NCI-H1694 (cell line): ENCODE measurements around the gene ITPR1.

ENCODE experiments used
- DNase-seq: peaks from one replicate; lab custom pipeline; 2025; lab: John Stamatoyannopoulos, UW

ITPR1 gene

GRCh38 chr3:4829031-4829394, 335.9 kb downstream of the ITPR1 start:
- DNase-seq = no peak

GRCh38 chr3:4830586-4830914, 337.4 kb downstream of the ITPR1 start:
- no peak for DNase-seq

DNA sequence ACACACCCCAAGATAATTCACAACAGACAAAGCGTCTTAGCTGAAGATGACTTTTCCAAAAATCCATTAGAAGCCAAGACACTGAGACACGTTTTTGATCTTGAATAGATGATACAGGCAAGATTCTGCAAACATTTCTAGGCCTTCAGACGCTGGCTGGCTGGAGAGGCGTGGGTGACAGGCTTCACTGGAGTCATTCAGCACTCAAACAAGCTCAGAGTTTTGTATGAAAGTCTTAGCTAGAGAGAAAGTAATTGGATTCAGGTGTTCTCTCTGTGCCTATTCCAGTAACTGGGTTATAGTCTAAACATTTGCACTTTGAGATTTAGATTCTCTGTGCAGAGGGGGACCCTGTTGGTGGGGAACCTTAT, 338.4 kb downstream of the ITPR1 start:
- DNase-seq = no peak

GRCh38 chr3:4833471-4833870, 340.3 kb downstream of the ITPR1 start:
- DNase-seq = no peak

- DNase-seq = no peak
These were observed 341.3 kb downstream of the ITPR1 start for GRCh38 chr3:4834403-4834866.

DNA sequence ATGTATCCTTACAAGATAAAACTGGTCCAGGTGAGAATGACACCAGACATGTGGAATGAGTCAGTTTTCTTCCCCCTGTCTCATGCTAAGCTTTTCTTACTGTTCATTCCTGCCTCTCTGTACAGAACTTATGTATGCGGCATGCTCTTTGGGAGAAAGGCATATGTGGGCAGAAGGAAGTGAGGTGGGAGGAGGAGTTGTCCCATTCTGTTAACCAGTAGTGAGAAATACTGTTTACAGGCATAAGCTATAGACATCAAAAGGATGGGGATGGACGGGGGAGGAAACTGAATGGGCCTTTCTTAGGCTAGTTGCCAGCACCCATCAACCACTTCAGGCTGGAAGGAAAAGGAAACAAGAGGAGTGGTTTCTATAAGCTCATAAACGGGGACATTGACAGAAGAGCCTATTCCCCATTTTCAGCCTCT, 342.5 kb downstream of the ITPR1 start:
- DNase-seq = no peak

- no peak for DNase-seq
These were observed 343.4 kb downstream of the ITPR1 start for GRCh38 chr3:4836516-4836915.

DNA sequence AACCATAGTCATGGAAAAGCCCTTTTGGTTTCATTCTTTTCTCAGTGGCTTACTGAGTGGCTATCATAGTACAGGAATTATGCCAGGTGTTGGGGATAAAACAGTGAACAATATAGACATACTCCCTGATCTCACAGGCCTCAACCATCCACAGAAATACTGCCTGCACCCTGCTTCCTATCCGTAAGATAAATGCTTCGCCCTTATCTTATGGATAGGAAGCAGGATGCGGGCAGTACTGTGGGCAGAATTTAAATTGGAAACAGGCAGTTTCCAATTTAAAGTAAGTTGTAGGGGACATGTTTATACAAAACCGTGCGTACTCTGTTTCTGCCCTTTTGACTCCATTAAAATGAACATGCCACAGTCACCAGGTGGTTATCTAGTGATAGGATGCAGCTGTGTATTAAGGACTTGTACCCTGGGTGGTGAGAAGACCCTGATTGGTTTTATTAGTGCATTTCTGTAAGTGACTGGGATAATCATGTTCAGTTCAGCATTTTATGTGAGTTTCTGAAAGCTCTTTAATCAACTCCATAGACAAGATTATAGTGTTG, 344.3 kb downstream of the ITPR1 start:
- DNase-seq = no peak

DNA sequence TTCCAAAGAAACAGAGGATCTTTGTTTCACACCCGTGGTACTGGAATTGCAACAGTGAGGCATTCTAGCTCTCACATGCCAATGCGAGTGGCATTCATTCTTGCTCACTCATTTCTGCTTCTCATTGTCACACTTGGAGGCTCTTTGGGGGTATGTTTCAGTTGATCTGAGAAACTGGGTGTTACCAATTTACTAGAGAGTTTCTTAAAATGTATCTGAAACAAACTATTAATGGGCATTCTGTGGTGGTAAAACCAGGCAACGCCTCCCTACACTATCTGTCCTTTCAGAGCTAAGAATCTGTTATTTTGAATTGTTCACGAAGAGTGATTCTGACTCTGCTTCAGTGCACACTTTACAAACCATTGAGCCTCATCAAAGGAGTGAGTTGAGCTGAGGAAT, 345.5 kb downstream of the ITPR1 start:
- no peak for DNase-seq

GRCh38 chr3:4839278-4839677, 346.1 kb downstream of the ITPR1 start:
- DNase-seq = no peak

DNA sequence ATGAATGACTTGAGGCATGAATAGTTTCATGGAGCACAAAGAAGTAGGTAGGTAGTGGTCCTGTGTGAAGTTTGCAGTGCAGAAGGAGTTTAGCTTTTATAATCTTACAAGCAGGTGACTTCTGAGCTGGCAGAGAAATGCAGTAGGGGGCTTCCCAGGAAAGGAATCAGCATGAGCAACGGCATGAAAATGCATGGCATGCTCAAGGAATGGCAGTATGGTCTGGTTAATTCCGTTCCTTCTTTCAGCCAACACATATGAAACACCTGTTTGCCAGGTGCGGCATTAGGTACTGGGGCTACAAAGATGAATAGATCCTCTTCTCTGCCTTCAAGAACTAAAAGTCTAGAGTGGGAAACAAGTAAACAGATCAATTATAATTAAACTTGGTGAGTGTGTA, 348.1 kb downstream of the ITPR1 start:
- DNase-seq = no peak

GRCh38 chr3:4841776-4842440, 348.8 kb downstream of the ITPR1 start:
- no peak for DNase-seq

GRCh38 chr3:4843619-4844018, 350.5 kb downstream of the ITPR1 start:
- DNase-seq = no peak

- DNase-seq = no peak
These were observed 352.7 kb downstream of the ITPR1 start for GRCh38 chr3:4845882-4846281.

- no peak for DNase-seq
These were observed 353.4 kb downstream of the ITPR1 start for GRCh38 chr3:4846543-4846942.

DNA sequence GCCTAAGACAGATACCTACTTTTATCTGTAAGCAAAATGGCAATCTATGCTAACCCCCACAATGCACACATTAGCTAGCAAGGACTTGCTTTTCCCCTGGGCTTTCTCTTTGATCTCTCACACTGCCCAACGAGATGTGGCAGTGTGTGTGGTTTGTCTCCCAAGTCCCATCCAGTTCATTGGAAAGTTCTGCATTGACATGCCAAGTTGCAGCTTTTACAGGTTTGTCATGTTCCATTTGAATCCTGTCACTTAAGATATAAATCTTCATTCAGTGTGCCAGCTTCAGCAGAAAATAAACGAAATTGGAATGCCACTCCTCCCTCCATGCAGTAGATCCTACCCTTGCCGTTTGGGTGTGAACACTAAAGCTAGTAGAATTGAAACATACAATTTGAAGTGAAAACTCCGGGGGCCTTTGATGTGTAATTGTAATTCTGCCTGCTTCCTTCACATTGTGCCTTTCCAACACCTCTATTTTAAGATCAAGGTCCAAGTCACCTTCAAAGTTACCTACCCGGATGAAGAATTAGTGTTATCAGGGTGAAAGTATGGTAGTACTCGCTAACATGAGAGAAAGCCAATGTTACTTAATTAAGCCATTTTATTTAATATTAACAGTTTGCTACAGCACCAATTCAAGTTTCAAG, 355.2 kb downstream of the ITPR1 start:
- no peak for DNase-seq

GRCh38 chr3:4849136-4849535, 356.0 kb downstream of the ITPR1 start:
- DNase-seq = no peak

DNA sequence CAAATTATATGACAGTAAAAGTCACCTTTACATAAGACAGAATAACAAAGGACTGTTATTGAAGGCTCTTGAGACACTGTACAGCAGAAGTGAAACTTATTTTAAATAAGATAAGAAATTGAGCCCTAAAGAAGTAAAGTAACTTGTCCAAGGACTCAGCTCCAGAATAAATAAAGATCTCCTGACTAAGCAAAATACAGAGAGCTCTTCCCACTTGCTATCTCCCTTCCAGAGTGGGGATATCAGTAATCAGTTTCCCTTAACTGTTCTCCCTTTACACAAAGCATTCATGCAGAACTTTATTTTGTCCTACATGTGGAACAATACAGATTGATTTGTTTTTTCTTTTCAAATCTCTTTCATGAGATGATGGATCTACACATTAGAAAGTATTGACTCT, 356.6 kb downstream of the ITPR1 start:
- DNase-seq = no peak

- DNase-seq = no peak
These were observed 357.2 kb downstream of the ITPR1 start for GRCh38 chr3:4850211-4850927.

DNA sequence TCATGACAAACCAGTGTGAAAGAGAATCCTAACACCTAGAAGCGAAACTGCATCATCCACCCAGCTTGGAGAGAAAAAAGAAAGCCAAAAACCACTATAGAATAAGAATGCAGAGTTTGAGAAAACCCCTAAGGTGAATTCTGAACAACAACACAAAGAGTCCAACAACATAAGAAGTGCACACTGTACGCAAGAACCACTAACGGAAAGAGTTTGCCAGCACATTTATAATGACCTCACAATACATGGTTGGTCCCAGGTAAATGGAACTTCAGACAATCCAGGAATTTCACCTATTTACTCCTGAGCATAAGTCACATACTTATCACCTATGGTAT, 357.7 kb downstream of the ITPR1 start:
- DNase-seq = no peak

- no peak for DNase-seq
These were observed 359.9 kb downstream of the ITPR1 start for GRCh38 chr3:4852780-4853748.

DNA sequence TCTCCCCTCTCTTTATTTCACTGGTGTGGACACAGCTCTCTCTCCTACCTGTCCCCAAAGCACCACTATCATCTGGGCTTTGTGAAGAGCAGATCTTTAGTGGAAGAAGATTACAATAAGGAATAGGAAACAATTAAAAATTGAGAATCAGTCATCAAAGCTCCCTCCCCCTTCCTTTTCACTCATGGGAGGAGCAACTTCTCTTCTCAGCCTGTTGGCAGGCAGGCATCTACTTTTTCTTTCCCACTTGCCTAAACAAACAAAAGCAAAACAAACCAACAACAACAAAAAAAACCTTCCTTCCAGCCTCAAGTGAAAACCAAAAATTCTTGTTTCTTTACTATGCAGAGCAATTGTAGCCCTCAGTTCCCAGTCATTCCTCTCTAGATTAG, 360.6 kb downstream of the ITPR1 start:
- no peak for DNase-seq
